ENCODE data around the gene MPND.

- TF ChIP-seq POLR2AphosphoS5 (IDR thresholded peaks at IDR 0.05; ENCODE audit: low read depth, low read length) (no peak), CTCF (IDR thresholded peaks at IDR 0.05 in 2 of 3, conservative IDR thresholded peaks at IDR 0.05 in 1 of 3; ENCODE audit: borderline replicate concordance in 1 of 3, insufficient read depth in 1 of 3, low read depth in 2 of 3, low read length in 2 of 3) (no peak), REST (IDR thresholded peaks at IDR 0.05; ENCODE audit: low read depth) (no peak), EZH2 (IDR thresholded peaks at IDR 0.05) (no peak), JUND (IDR thresholded peaks at IDR 0.05) (no peak), EZH2phosphoT487 (IDR thresholded peaks at IDR 0.05; ENCODE audit: borderline replicate concordance) (no peak), POLR2A (IDR thresholded peaks at IDR 0.05; ENCODE audit: borderline replicate concordance, extremely low read depth, insufficient read depth, insufficient read length) (no peak), ZBTB33 (IDR thresholded peaks at IDR 0.05; ENCODE audit: extremely low read depth, insufficient replicate concordance, low read length) (no peak), ZFX (IDR thresholded peaks at IDR 0.05) (no peak), ZNF274 (IDR thresholded peaks at IDR 0.05; ENCODE audit: low read depth, low read length) (no peak), RAD21 (IDR thresholded peaks at IDR 0.05; ENCODE audit: low read depth) (no peak), ELF1 (IDR thresholded peaks at IDR 0.05; ENCODE audit: borderline replicate concordance, low read depth) (no peak)
Observed at GRCh38 chr19:4357921-4358326, 14.6 kb downstream of the MPND start.
